ENCODE measurements around the gene CACNA1I. TPM values are rescaled to one million over a fixed set of nuclear protein-coding genes. Genes with fewer than 3 reads are reported as not detected.

The CACNA1I gene
- total RNA-seq, 1 experiment from 2014 or later = 0.15 TPM

DNA sequence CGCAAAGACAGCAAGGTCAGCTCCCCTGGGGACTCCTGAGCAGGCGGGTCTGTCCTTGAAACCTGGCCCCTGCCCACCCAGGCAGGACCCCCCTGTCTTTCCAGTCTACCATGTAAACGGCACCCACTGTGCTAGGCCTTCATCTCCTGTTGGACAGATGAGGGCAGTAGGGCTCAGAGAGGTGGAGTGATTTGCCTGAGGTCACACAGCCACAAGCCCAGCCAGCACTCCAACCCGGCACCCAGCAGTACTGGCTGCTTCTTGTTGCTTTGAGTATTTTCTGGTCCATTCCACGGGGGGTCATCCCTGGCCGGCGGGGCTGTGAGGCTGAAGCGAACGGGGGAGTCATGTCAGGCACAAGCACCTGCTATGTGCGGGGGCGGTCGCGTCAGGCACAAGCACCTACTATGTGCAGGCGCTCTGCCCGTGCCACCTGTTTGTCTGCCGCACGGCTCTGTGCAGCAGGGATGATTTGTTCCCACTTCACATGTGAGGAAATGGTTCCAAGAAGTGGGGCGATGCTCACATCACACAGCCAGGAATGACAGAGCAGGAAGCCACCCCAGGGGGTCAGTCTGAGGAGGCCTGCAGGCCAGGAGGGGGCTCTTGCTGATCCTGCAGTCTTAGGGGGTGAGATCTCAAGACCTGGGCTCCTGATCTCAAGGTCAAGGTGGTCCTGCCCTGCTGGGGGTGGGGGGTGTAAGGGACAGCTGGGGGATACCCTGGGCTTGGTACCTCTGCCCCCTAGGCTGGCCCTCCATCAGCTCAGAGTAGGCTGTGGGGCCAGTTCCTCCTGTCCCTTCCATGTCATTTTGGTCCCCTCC, 110.7 kb downstream of the CACNA1I start:
- CTCF ChIA-PET = no interaction called here

More for the DNA sequence above, 110.7 kb downstream of the CACNA1I start:
- RAD21 ChIA-PET (ENCODE audit: low non-redundant PET in 1 of 2, low total read pairs in 2 of 2, uncharacterized antibody in 2 of 2, unreplicated experiment in 2 of 2) = no interaction called here
- Histone ChIP-seq H3K79me2 (ENCODE audit: insufficient read depth, low read length) (no peaks in the 10 kb centered on the region), H3K4me3 (replicated peaks in 1 of 2; ENCODE audit: low read depth in 1 of 2, low read length in 2 of 2) (no peak overlapping the region), H3K27me3 (ENCODE audit: insufficient read depth, low read length) (no peaks in the 10 kb centered on the region), H3K4me2 (ENCODE audit: low read length) (no peak overlapping the region), H2AFZ (ENCODE audit: low read depth, low read length, poor library complexity, severe bottlenecking) (no peak overlapping the region), H3K9me2 (ENCODE audit: insufficient read depth) (no peaks in the 10 kb centered on the region), H3K9me3 (ENCODE audit: control insufficient read depth in 1 of 2, insufficient read depth in 1 of 2, low read depth in 1 of 2, low read length in 2 of 2) (no peaks in the 10 kb centered on the region), H4K20me1 (ENCODE audit: insufficient read depth) (no peaks in the 10 kb centered on the region), H3K4me1 (ENCODE audit: control insufficient read depth in 1 of 2, insufficient read depth in 2 of 2, low read length in 2 of 2) (no peaks in the 10 kb centered on the region), H3K27ac (ENCODE audit: low read depth, low read length) (no peak overlapping the region), H3K9ac (ENCODE audit: low read length) (no peak overlapping the region), H3K36me3 (ENCODE audit: control insufficient read depth in 1 of 2, insufficient read depth in 2 of 2, low read length in 2 of 2) (no peaks in the 10 kb centered on the region)
- no TSS peak for BruUV-seq (replicated peaks)
- ATAC-seq = no peak
- intact Hi-C loops (cut with micrococcal nuclease) = no loop called here
- DNase-seq (ENCODE audit: low read depth, low spot score) = no peak
- no peak for TF ChIP-seq ZFX (IDR thresholded peaks at IDR 0.05)
- no peak for TF ChIP-seq SIN3A (IDR thresholded peaks at IDR 0.05; ENCODE audit: low read depth)
- TF ChIP-seq, protein P1, sequence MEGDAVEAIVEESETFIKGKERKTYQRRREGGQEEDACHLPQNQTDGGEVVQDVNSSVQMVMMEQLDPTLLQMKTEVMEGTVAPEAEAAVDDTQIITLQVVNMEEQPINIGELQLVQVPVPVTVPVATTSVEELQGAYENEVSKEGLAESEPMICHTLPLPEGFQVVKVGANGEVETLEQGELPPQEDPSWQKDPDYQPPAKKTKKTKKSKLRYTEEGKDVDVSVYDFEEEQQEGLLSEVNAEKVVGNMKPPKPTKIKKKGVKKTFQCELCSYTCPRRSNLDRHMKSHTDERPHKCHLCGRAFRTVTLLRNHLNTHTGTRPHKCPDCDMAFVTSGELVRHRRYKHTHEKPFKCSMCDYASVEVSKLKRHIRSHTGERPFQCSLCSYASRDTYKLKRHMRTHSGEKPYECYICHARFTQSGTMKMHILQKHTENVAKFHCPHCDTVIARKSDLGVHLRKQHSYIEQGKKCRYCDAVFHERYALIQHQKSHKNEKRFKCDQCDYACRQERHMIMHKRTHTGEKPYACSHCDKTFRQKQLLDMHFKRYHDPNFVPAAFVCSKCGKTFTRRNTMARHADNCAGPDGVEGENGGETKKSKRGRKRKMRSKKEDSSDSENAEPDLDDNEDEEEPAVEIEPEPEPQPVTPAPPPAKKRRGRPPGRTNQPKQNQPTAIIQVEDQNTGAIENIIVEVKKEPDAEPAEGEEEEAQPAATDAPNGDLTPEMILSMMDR (IDR thresholded peaks at IDR 0.05 in 2 of 3, conservative IDR thresholded peaks at IDR 0.05 in 1 of 3; ENCODE audit: borderline replicate concordance in 1 of 3, insufficient read depth in 1 of 3, low read depth in 2 of 3, low read length in 2 of 3) = no peak
- TF ChIP-seq, protein P2, sequence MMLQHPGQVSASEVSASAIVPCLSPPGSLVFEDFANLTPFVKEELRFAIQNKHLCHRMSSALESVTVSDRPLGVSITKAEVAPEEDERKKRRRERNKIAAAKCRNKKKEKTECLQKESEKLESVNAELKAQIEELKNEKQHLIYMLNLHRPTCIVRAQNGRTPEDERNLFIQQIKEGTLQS (IDR thresholded peaks at IDR 0.05) = no peak
- no peak for TF ChIP-seq RAD21 (IDR thresholded peaks at IDR 0.05; ENCODE audit: low read depth)
- TF ChIP-seq CEBPB (IDR thresholded peaks at IDR 0.05; ENCODE audit: low read depth) = no peak
- TF ChIP-seq EZH2 (IDR thresholded peaks at IDR 0.05) = no peak
- TF ChIP-seq POLR2A (IDR thresholded peaks at IDR 0.05; ENCODE audit: borderline replicate concordance, extremely low read depth, insufficient read depth, insufficient read length) = no peak
- TF ChIP-seq JUND (IDR thresholded peaks at IDR 0.05) = no peak
- no peak for TF ChIP-seq POLR2AphosphoS5 (IDR thresholded peaks at IDR 0.05; ENCODE audit: low read depth, low read length)
- TF ChIP-seq SRF (IDR thresholded peaks at IDR 0.05; ENCODE audit: low read depth) = no peak
- TF ChIP-seq, protein P3, sequence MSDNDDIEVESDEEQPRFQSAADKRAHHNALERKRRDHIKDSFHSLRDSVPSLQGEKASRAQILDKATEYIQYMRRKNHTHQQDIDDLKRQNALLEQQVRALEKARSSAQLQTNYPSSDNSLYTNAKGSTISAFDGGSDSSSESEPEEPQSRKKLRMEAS (IDR thresholded peaks at IDR 0.05) = no peak
- TF ChIP-seq, protein P4, sequence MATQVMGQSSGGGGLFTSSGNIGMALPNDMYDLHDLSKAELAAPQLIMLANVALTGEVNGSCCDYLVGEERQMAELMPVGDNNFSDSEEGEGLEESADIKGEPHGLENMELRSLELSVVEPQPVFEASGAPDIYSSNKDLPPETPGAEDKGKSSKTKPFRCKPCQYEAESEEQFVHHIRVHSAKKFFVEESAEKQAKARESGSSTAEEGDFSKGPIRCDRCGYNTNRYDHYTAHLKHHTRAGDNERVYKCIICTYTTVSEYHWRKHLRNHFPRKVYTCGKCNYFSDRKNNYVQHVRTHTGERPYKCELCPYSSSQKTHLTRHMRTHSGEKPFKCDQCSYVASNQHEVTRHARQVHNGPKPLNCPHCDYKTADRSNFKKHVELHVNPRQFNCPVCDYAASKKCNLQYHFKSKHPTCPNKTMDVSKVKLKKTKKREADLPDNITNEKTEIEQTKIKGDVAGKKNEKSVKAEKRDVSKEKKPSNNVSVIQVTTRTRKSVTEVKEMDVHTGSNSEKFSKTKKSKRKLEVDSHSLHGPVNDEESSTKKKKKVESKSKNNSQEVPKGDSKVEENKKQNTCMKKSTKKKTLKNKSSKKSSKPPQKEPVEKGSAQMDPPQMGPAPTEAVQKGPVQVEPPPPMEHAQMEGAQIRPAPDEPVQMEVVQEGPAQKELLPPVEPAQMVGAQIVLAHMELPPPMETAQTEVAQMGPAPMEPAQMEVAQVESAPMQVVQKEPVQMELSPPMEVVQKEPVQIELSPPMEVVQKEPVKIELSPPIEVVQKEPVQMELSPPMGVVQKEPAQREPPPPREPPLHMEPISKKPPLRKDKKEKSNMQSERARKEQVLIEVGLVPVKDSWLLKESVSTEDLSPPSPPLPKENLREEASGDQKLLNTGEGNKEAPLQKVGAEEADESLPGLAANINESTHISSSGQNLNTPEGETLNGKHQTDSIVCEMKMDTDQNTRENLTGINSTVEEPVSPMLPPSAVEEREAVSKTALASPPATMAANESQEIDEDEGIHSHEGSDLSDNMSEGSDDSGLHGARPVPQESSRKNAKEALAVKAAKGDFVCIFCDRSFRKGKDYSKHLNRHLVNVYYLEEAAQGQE (IDR thresholded peaks at IDR 0.05; ENCODE audit: low read depth) = no peak
- TF ChIP-seq, protein P5, sequence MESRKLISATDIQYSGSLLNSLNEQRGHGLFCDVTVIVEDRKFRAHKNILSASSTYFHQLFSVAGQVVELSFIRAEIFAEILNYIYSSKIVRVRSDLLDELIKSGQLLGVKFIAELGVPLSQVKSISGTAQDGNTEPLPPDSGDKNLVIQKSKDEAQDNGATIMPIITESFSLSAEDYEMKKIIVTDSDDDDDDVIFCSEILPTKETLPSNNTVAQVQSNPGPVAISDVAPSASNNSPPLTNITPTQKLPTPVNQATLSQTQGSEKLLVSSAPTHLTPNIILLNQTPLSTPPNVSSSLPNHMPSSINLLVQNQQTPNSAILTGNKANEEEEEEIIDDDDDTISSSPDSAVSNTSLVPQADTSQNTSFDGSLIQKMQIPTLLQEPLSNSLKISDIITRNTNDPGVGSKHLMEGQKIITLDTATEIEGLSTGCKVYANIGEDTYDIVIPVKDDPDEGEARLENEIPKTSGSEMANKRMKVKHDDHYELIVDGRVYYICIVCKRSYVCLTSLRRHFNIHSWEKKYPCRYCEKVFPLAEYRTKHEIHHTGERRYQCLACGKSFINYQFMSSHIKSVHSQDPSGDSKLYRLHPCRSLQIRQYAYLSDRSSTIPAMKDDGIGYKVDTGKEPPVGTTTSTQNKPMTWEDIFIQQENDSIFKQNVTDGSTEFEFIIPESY (IDR thresholded peaks at IDR 0.05; ENCODE audit: extremely low read depth, insufficient replicate concordance, low read length) = no peak
- no peak for TF ChIP-seq YY1 (IDR thresholded peaks at IDR 0.05; ENCODE audit: extremely low read depth, insufficient replicate concordance, low read depth, low read length)
- POLR2A ChIA-PET = no interaction called here
